IMR-90 (cell line): ENCODE measurements around the gene ZNF286A.
"Not testable (repeated sequence)": the region's sequence is repeated elsewhere in the genome, so short reads cannot be mapped to it uniquely, and the experiment has no call there.

Source experiments
- CEBPB ChIP-seq: IDR thresholded peaks from 2 replicates; pipeline ENCODE4 v1.6.1; 2012; ENCODE audit warnings: low read depth, low read length, improper control_type of control experiment
- CHD1 ChIP-seq: IDR thresholded peaks from 2 replicates; pipeline ENCODE4 v1.6.1; 2012; ENCODE audit warnings: low read depth, low read length, improper control_type of control experiment
- FOS ChIP-seq: fragments of 150-350 bp; IDR thresholded peaks from 2 replicates; pipeline ENCODE4 v1.6.1; 2016; ENCODE audit warnings: low read depth, low read length
- MAFK ChIP-seq: IDR thresholded peaks from 2 replicates; pipeline ENCODE4 v1.6.1; 2012; ENCODE audit warnings: low read depth, low read length, improper control_type of control experiment
- MAZ ChIP-seq: IDR thresholded peaks from 2 replicates; pipeline ENCODE4 v1.6.1; 2012; ENCODE audit warnings: low read depth, mild to moderate bottlenecking, low read length, improper control_type of control experiment, moderate library complexity, borderline replicate concordance
- POLR2A ChIP-seq: IDR thresholded peaks from 2 replicates; pipeline ENCODE4 v1.6.1; 2012; ENCODE audit warnings: mild to moderate bottlenecking, low read depth, low read length
- RAD21 ChIP-seq: IDR thresholded peaks from 2 replicates; pipeline ENCODE4 v1.6.1; 2012; ENCODE audit warnings: low read length, improper control_type of control experiment
- RFX5 ChIP-seq: IDR thresholded peaks from 2 replicates; pipeline ENCODE4 v1.8.0; 2012; ENCODE audit warnings: low read depth, mild to moderate bottlenecking, low read length, moderate library complexity
- SMC3 ChIP-seq: fragments of 150-350 bp; IDR thresholded peaks from 2 replicates; pipeline ENCODE4 v1.6.1; 2016; ENCODE audit warnings: low read depth, mild to moderate bottlenecking, antibody characterized with exemption, low read length, moderate library complexity
- TF ChIP-seq, protein P1 (sequence below): conservative IDR thresholded peaks from 2 replicates; pipeline ENCODE4 v1.5.1; 2012; ENCODE audit warnings: mild to moderate bottlenecking, low read depth, low read length, improper control_type of control experiment
- TF ChIP-seq, protein P2 (sequence below): fragments of 150-350 bp; IDR thresholded peaks from 2 replicates; pipeline ENCODE4 v1.6.1; 2017; ENCODE audit warnings: mild to moderate bottlenecking, antibody characterized with exemption, low read length, low read depth

DNA sequence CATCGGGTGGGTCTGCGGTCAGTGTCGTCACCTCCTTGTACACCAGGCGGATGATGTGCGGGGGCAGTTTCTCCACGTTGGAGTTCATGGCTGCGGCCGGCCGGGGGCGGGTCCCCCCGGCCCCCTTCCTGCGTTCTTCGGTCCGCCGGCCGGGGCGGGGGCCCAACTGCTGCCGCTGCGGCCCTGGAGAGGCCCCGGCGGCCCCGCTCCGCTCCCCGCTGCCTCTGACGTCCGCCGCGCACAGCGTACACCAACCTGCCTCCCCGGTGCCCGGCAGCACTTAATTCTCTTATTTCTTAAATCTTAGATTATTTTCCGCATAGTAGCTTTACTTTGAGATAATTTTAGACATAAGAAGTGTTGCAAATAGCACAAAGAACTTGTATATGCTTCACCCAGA, 5.3 kb downstream of the ZNF286A start:
- TF ChIP-seq, protein P1, sequence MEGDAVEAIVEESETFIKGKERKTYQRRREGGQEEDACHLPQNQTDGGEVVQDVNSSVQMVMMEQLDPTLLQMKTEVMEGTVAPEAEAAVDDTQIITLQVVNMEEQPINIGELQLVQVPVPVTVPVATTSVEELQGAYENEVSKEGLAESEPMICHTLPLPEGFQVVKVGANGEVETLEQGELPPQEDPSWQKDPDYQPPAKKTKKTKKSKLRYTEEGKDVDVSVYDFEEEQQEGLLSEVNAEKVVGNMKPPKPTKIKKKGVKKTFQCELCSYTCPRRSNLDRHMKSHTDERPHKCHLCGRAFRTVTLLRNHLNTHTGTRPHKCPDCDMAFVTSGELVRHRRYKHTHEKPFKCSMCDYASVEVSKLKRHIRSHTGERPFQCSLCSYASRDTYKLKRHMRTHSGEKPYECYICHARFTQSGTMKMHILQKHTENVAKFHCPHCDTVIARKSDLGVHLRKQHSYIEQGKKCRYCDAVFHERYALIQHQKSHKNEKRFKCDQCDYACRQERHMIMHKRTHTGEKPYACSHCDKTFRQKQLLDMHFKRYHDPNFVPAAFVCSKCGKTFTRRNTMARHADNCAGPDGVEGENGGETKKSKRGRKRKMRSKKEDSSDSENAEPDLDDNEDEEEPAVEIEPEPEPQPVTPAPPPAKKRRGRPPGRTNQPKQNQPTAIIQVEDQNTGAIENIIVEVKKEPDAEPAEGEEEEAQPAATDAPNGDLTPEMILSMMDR: not testable (repeated sequence)
- not testable (repeated sequence) for TF ChIP-seq POLR2A, FOS, CEBPB, MAFK, RFX5, SMC3, RAD21, MAZ, CHD1
- TF ChIP-seq, protein P2, sequence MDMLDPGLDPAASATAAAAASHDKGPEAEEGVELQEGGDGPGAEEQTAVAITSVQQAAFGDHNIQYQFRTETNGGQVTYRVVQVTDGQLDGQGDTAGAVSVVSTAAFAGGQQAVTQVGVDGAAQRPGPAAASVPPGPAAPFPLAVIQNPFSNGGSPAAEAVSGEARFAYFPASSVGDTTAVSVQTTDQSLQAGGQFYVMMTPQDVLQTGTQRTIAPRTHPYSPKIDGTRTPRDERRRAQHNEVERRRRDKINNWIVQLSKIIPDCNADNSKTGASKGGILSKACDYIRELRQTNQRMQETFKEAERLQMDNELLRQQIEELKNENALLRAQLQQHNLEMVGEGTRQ: not testable (repeated sequence)
